ENCODE data around the gene CACNA1C. TPM values are rescaled to one million over a fixed set of nuclear protein-coding genes. Genes with fewer than 3 reads are reported as not detected.

CACNA1C gene
- total and polyA plus RNA-seq, 2 of the 4 experiments (the other 2 are of a cell fraction) = 1.6 to 2.6 TPM

- no peak for ATAC-seq (ENCODE audit: low read depth)
- no peak overlapping the region for H3K18ac ChIP-seq (ENCODE audit: low read depth, low read length)
- no peak overlapping the region for H3K27ac ChIP-seq (ENCODE audit: insufficient read depth, low read length)
- BruUV-seq (replicated peaks) = no TSS peak
- no peak overlapping the region for H3K4ac ChIP-seq (ENCODE audit: low read depth, low read length)
- H3K9me3 ChIP-seq (ENCODE audit: control insufficient read depth, insufficient read depth, low read length) = no peaks in the 10 kb centered on the region
- H3K9ac ChIP-seq (ENCODE audit: low read depth, low read length) = no peak overlapping the region
- H2BK20ac ChIP-seq (ENCODE audit: low read depth, low read length) = no peak overlapping the region
- no peak overlapping the region for H2AK9ac ChIP-seq (replicated peaks; ENCODE audit: low read depth, low read length, poor library complexity)
- H3K4me1 ChIP-seq (ENCODE audit: control insufficient read depth, insufficient read depth, low read length) = no peaks in the 10 kb centered on the region; the same call in 1 of the 2 replicates
- H2AFZ ChIP-seq (replicated peaks; ENCODE audit: low read length, poor library complexity) = no peak overlapping the region
- H2BK15ac ChIP-seq (ENCODE audit: low read depth, low read length) = no peak overlapping the region
- in situ Hi-C loops (cut with MboI; ENCODE audit: low sequenced_read_pairs) (no loop called here), dilution Hi-C loops (cut with HindIII; ENCODE audit: low sequenced_read_pairs, unreplicated experiment) (no loop called here), intact Hi-C loops (cut with micrococcal nuclease) (no loop called here)
- H3K14ac ChIP-seq (replicated peaks; ENCODE audit: low read depth, low read length) = no peak overlapping the region
- peaks cover 19% of the 10 kb centered on the region for H3K36me3 ChIP-seq (ENCODE audit: control insufficient read depth, insufficient read depth, low read length)
- TF ChIP-seq CEBPB (IDR thresholded peaks at IDR 0.05; ENCODE audit: low read depth, low read length) (no peak), RCOR1 (IDR thresholded peaks at IDR 0.05; ENCODE audit: insufficient replicate concordance, low read length) (no peak), FOS (IDR thresholded peaks at IDR 0.05; ENCODE audit: low read depth, low read length) (no peak), MXI1 (IDR thresholded peaks at IDR 0.05; ENCODE audit: borderline replicate concordance, low read depth, low read length) (no peak), MAFK (IDR thresholded peaks at IDR 0.05; ENCODE audit: low read depth, low read length) (no peak), CHD1 (IDR thresholded peaks at IDR 0.05; ENCODE audit: low read depth, low read length) (no peak), RAD21 (IDR thresholded peaks at IDR 0.05; ENCODE audit: low read length) (no peak), ELK1 (IDR thresholded peaks at IDR 0.05; ENCODE audit: borderline replicate concordance, low read depth, low read length) (no peak)
- no peak overlapping the region for H4K91ac ChIP-seq (ENCODE audit: insufficient read depth, low read depth, low read length)
- H3K56ac ChIP-seq (ENCODE audit: extremely low read depth, insufficient read depth, low read length) = no peak overlapping the region
- ChIA-PET POLR2A (ENCODE audit: unreplicated experiment) (no interaction called here), CTCF (no interaction called here)
- no peak overlapping the region for H3K23ac ChIP-seq (ENCODE audit: low read depth, low read length)
- no peaks in the 10 kb centered on the region for H3K27me3 ChIP-seq (ENCODE audit: control insufficient read depth, insufficient read depth, low read length)
- H3K4me3 ChIP-seq (ENCODE audit: insufficient read depth, low read depth, low read length) = no peak overlapping the region
- H3K4me2 ChIP-seq (ENCODE audit: low read depth, low read length) = no peak overlapping the region
- H4K8ac ChIP-seq (ENCODE audit: low read depth in 2 of 2, low read length in 2 of 2) = no peak overlapping the region
- H3K9me1 ChIP-seq (ENCODE audit: insufficient read depth, low read length) = no peaks in the 10 kb centered on the region
- H3K79me1 ChIP-seq (ENCODE audit: low read depth in 1 of 2, low read length in 2 of 2) = no peaks in the 10 kb centered on the region
- no peaks in the 10 kb centered on the region for H4K20me1 ChIP-seq (ENCODE audit: insufficient read depth, low read length)
- 75% methylated on average over 5 of the region's 10 CpGs; no CpG with 5 or more reads in 1 of the 2 experiments for WGBS, 2 experiments (ENCODE audit: extremely low coverage in 2 of 2, insufficient read length in 1 of 2)
- H2BK5ac ChIP-seq (ENCODE audit: low read depth, low read length, poor library complexity, severe bottlenecking) = no peak overlapping the region
- DNase-seq = no peak
- H2BK120ac ChIP-seq (ENCODE audit: low read depth, low read length) = no peak overlapping the region
- no peak overlapping the region for H4K5ac ChIP-seq (ENCODE audit: low read depth, low read length)
- no peak overlapping the region for H2AK5ac ChIP-seq (ENCODE audit: low read depth, low read length)
Measured at GRCh38 chr12:2552000-2552756, 499.4 kb downstream of the CACNA1C start.

Data from IMR-90 (cell line).